AG04450 (cell line): ENCODE data around the gene CXXC5. TPM values are rescaled to one million over a fixed set of nuclear protein-coding genes. Genes with fewer than 3 reads are reported as not detected.

Experiments
- CTCF ChIA-PET: fragments of 300-600, 350-600 bp; formaldehyde crosslinking; extraction: SDS; loops from one replicate; lab custom pipeline; 2022; ENCODE audit warnings: antibody characterized with exemption, inconsistent platforms; lab: Charles Lee
- POLR2A ChIA-PET: fragments of 350-600 bp; formaldehyde crosslinking; extraction: SDS; loops from one replicate; lab custom pipeline; 2021; ENCODE audit warnings: antibody characterized with exemption, inconsistent platforms; lab: Yijun Ruan, JAX
- DNase-seq: peaks from one replicate; pipeline ENCODE4 v3.0.0-alpha.2; 2011; ENCODE audit warnings: low read depth, low spot score
- H3K27ac ChIP-seq: one replicate; pipeline ENCODE4 v1.5.1; 2012; ENCODE audit warnings: low read depth, low read length, control low read depth
- H3K27me3 ChIP-seq: one replicate; pipeline ENCODE4 v1.6.0; 2012; ENCODE audit warnings: low read length; ENCODE audit not compliant: control insufficient read depth, insufficient read depth
- H3K4me3 ChIP-seq: 2 replicates; pipeline ENCODE4 v1.5.1; 2011; ENCODE audit warnings: mild to moderate bottlenecking, low read depth, low read length, control low read depth
- H3K9me3 ChIP-seq: 2 replicates; pipeline ENCODE4 v1.5.1; 2012; ENCODE audit warnings: low read length; ENCODE audit not compliant: control insufficient read depth, insufficient read depth
- polyA plus RNA-seq: library from polyadenylated mRNA; depleted of rRNA; stranded (reverse); fragments of >200 nt; gene quantifications from 2 replicates; pipeline ENCODE4 v1.2.3, GENCODE V29; 2011; rRNA removed
- small RNA-seq: library from RNA; depleted of rRNA; stranded (forward); fragments of <200 nt; gene quantifications from one replicate; pipeline ENCODE3, GENCODE V24; 2012; ENCODE audit warnings: low read depth; ENCODE audit not compliant: insufficient read length
- TF ChIP-seq, protein P1 (sequence below): IDR thresholded peaks from 2 replicates; pipeline ENCODE4 v1.5.1; 2011; ENCODE audit warnings: low read depth, low read length, control low read depth, inconsistent platforms

Gene CXXC5
- polyA plus RNA-seq, 1 experiment, result 21.5 TPM

DNA sequence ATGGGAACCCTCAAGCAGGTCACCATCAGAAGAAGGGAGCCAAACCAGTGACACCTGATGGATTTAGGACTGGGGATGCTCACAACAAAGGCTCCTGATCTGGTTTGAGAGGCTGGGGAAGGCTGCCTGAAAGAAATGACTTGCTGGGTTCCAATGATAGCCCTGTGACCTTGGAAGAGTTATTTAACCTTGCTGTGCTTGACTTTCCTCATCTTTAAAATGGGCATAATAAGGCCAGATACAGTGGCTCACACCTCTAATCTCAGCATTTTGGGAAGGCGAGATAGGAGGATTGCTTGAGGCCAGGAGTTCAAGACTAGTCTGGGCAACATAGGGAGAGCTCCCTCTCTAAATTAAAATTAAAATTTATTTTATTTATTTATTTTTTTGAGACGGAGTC lies 83.9 kb downstream of the CXXC5 start:
- DNase-seq, result no peak
- Histone ChIP-seq H3K4me3 (no peak overlapping the region), H3K27ac (no peak overlapping the region), H3K9me3 (no peaks in the 10 kb centered on the region), H3K27me3 (no peaks in the 10 kb centered on the region)
- TF ChIP-seq, protein P1, sequence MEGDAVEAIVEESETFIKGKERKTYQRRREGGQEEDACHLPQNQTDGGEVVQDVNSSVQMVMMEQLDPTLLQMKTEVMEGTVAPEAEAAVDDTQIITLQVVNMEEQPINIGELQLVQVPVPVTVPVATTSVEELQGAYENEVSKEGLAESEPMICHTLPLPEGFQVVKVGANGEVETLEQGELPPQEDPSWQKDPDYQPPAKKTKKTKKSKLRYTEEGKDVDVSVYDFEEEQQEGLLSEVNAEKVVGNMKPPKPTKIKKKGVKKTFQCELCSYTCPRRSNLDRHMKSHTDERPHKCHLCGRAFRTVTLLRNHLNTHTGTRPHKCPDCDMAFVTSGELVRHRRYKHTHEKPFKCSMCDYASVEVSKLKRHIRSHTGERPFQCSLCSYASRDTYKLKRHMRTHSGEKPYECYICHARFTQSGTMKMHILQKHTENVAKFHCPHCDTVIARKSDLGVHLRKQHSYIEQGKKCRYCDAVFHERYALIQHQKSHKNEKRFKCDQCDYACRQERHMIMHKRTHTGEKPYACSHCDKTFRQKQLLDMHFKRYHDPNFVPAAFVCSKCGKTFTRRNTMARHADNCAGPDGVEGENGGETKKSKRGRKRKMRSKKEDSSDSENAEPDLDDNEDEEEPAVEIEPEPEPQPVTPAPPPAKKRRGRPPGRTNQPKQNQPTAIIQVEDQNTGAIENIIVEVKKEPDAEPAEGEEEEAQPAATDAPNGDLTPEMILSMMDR, result no peak
- POLR2A ChIA-PET, result no interaction called here
- CTCF ChIA-PET, result no interaction called here

DNA sequence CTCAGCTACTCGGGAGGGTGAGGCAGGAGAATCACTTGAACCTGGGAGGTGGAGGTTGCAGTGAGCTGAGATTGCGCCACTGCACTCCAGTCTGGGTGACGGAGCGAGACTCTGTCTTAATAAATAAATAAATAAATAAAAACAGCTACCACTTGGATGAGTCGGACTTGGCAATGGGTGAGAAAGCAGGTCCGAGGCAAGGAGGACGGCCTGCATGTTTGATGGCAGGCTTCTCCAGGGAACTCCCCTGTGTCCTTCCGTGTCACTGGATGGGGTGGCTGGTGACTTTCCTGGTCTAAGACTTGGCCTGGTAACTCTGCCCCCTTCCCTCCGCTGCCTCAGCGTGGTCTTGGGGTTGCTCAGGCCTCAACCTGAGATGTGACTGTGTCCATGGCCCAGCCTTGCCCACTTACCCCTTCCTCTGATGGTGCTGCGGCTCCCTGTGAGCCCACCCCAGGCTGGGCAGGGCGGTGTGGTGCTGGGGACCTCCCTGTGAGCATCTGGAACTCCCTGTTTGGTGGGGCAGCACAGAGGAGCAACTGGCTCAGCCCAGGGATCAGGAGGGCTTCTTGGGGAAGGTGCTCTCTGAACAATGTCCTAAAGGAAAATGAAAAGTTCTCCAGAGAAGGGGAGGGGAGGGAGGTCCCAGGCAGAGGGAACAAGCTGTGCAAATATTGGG lies 85.0 kb downstream of the CXXC5 start:
- TF ChIP-seq, protein P1, result no peak
- Histone ChIP-seq H3K9me3 (no peaks in the 10 kb centered on the region), H3K4me3 (no peak overlapping the region), H3K27ac (no peak overlapping the region), H3K27me3 (no peaks in the 10 kb centered on the region)
- POLR2A ChIA-PET, result no interaction called here
- CTCF ChIA-PET, result no interaction called here
- DNase-seq, result no peak

Small RNA genes within 50 kb of the gene (small RNA-seq; reads per million reads assigned to genes)
- gene RNU6-236P, result not detected

Other genes with a start within 250 kb of the CXXC5 start
- gene SPATA24, start 244.3 kb upstream of the CXXC5 start, polyA plus RNA-seq, result 3.5 and 3.9 TPM in 2 replicates
- 12.7 and 17.7 TPM in 2 replicates for gene DNAJC18, start 208.8 kb upstream of the CXXC5 start, polyA plus RNA-seq
- gene ECSCR, start 185.6 kb upstream of the CXXC5 start, polyA plus RNA-seq, result 0.82 and 1.1 TPM in 2 replicates
- gene SMIM33, start 177.3 kb upstream of the CXXC5 start, polyA plus RNA-seq, result not detected in 2 replicates
- gene STING1, start 165.6 kb upstream of the CXXC5 start, polyA plus RNA-seq, result 50.6 and 66.9 TPM in 2 replicates
- gene UBE2D2, start 87.0 kb upstream of the CXXC5 start, polyA plus RNA-seq, result 51.5 and 60.9 TPM in 2 replicates
- 0.05 TPM in 1 of 2 replicates, not detected in the other for gene PSD2, start 147.5 kb downstream of the CXXC5 start, polyA plus RNA-seq